ENCODE measurements around the gene DHRS13. TPM values are rescaled to one million over a fixed set of nuclear protein-coding genes. Genes with fewer than 3 reads are reported as not detected.

Gene DHRS13
- total and polyA plus RNA-seq, 3 donors from 2014 or later = 8.7 to 18.6 (median 14.9) TPM

DNA sequence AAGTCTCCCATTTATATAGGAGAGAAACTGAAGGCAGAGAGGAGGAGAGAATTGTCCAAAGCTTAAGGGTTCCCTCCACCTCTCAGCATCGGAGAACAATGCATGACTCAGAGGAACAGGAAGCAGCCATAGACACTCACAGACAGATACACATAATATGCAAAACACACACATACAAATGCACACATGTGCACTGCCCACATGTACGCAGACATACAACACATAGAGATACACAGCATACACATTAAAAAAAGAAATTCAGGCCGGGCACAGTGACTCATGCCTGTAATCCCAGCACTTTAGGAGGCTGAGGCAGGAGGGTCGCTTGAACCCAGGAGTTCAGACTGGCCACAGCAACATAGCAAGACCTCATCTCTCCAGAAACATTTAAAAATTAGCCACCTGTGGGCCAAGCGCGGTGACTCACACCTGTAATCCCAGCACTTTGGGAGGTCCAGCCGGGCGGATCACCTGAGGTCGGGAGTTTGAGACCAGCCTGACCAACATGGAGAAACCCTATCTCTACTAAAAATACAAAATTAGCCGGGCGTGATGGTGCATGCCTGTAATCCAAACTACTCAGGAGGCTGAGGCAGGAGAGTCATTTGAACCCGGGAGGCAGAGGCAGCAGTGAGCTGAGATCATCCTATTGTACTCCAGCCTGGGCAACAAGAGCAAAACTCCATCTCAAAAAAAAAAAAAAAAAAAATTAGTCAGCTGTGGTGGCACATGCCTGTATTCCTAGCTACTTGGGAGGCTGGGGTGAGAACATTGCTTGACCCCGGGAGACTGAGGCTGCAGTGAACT is 36.7 kb downstream of the DHRS13 start:
- Histone ChIP-seq H3K4me3 (no peak overlapping the region), H3K36me3 (ENCODE audit: low read depth, missing control alignments) (no peaks in the 10 kb centered on the region), H3K27me3 (no peaks in the 10 kb centered on the region), H3K4me1 (no peaks in the 10 kb centered on the region), H3K27ac (no peak overlapping the region), H3K9me3 (no peaks in the 10 kb centered on the region)
- TF ChIP-seq, protein P1, sequence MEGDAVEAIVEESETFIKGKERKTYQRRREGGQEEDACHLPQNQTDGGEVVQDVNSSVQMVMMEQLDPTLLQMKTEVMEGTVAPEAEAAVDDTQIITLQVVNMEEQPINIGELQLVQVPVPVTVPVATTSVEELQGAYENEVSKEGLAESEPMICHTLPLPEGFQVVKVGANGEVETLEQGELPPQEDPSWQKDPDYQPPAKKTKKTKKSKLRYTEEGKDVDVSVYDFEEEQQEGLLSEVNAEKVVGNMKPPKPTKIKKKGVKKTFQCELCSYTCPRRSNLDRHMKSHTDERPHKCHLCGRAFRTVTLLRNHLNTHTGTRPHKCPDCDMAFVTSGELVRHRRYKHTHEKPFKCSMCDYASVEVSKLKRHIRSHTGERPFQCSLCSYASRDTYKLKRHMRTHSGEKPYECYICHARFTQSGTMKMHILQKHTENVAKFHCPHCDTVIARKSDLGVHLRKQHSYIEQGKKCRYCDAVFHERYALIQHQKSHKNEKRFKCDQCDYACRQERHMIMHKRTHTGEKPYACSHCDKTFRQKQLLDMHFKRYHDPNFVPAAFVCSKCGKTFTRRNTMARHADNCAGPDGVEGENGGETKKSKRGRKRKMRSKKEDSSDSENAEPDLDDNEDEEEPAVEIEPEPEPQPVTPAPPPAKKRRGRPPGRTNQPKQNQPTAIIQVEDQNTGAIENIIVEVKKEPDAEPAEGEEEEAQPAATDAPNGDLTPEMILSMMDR (IDR thresholded peaks at IDR 0.05) = no peak
- no peak for TF ChIP-seq POLR2A (IDR thresholded peaks at IDR 0.05)
- no peak for DNase-seq
- intact Hi-C loops (cut with DNase I; ENCODE audit: low total_unique reads) = no loop called here
- WGBS, 2 donors = 90 to 91% methylated on average over 13 of the region's 13 CpGs

DNA sequence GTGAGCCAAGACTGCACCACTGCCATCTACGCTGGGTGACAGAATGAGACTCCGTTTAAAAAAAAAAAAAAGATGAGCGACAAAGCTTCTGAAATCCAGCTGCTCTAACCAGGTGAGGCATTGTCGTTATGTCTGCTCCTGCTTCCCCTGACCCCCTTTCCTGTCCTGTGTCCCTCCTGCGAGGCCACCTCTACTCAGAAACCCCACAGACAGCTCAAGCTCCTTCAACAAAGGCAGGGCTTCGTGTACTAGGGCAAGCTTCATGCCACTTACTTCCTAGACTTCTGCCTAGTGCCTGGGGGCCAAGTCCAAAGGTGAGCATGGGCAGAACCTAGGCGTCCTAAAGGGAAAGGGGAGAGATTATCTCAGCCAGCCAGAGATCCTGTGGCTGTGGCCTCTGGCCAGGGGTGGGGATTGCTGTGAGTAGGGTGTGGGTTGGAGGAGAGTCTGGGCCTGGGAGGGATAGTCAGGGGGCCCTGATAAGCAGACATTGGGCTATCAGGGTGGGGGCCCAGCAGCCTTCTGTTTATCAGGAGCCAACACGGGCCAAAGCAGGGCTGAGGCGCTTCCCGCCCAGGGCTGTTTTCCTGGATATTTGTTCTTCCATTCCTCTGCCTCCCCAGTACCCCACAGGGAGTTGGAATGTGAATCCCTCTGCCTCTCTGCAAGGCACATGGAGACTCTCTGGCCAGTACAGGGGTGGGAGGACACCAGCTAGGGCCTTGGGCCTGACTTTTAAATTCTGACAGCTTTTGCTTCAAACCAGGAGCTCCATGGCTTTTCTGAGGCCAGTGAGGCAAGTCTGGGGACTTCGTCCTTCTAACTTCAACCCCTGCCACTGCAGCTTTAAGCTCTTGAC is 37.7 kb downstream of the DHRS13 start:
- Histone ChIP-seq H3K27me3 (no peaks in the 10 kb centered on the region), H3K4me1 (no peaks in the 10 kb centered on the region), H3K4me3 (no peak overlapping the region), H3K9me3 (no peaks in the 10 kb centered on the region), H3K36me3 (ENCODE audit: low read depth, missing control alignments) (no peaks in the 10 kb centered on the region), H3K27ac (no peak overlapping the region)
- DNase-seq = no peak
- TF ChIP-seq, protein P1 (IDR thresholded peaks at IDR 0.05) = no peak
- TF ChIP-seq POLR2A (IDR thresholded peaks at IDR 0.05) = no peak
- intact Hi-C loops (cut with DNase I; ENCODE audit: low total_unique reads) = no loop called here
- 89 to 94% methylated on average over 10 to 11 of the region's 11 CpGs for WGBS, 2 donors

DNA sequence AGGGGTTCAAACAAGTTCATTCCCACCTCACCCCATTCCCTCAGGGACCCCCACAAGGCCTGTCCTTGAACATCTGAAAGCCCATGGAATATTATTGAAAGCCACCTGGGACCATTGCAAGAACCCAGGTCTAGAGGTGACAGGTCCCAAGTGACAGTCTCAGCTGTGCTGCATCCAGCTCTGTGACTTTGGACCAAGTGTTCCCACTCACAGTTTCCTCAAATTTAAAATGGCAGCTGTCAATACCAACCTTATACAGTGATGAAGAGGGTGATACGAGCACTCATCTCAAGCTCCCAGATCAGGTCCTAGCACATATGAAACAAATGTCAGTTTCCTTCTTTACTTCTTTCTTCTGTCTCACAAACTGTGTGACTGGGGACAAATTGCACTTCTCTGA is 38.9 kb downstream of the DHRS13 start:
- no peak for TF ChIP-seq POLR2A (IDR thresholded peaks at IDR 0.05)
- TF ChIP-seq, protein P1 (IDR thresholded peaks at IDR 0.05) = no peak
- H3K36me3 ChIP-seq (ENCODE audit: low read depth, missing control alignments) = no peaks in the 10 kb centered on the region
- no peaks in the 10 kb centered on the region for H3K4me1 ChIP-seq
- WGBS, 2 donors = 83 to 87% methylated on average over 1 of the region's 1 CpG
- H3K4me3 ChIP-seq = no peak overlapping the region
- no peaks in the 10 kb centered on the region for H3K9me3 ChIP-seq
- no peak for DNase-seq
- intact Hi-C loops (cut with DNase I; ENCODE audit: low total_unique reads) = no loop called here
- H3K27me3 ChIP-seq = no peaks in the 10 kb centered on the region
- H3K27ac ChIP-seq = no peak overlapping the region

DNA sequence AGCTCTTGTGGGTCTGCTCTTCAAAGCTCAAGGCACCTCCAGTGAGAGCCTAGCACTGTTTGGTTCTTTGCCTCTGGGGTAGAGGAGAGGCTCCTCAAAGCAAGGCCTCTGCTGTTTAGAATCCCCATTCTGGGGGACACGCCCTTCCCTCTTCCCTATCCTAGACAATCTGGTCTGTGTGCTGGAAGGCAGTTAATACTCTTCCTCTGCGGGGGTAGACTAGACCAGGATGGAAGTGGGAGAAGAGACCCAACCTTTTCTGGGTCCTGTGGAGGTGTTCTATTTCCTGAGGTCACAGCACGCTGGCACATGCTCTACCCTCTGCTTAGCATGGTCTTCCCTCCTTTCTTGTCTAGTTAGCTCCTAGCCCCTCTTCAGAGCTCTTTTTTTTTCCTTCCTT is 40.3 kb downstream of the DHRS13 start:
- intact Hi-C loops (cut with DNase I; ENCODE audit: low total_unique reads) = no loop called here
- H3K27me3 ChIP-seq = no peaks in the 10 kb centered on the region
- no peaks in the 10 kb centered on the region for H3K36me3 ChIP-seq (ENCODE audit: low read depth, missing control alignments)

More for the DNA sequence above, 40.3 kb downstream of the DHRS13 start:
- TF ChIP-seq POLR2A (IDR thresholded peaks at IDR 0.05) = no peak
- TF ChIP-seq, protein P1 (IDR thresholded peaks at IDR 0.05) = no peak
- no peaks in the 10 kb centered on the region for H3K4me1 ChIP-seq
- H3K27ac ChIP-seq = no peak overlapping the region
- no peak for DNase-seq
- H3K9me3 ChIP-seq = no peaks in the 10 kb centered on the region
- WGBS, 2 donors = 93 to 98% methylated on average over 2 to 3 of the region's 3 CpGs
- H3K4me3 ChIP-seq = no peak overlapping the region

Data from testis (tissue), 3 donors.